ENCODE data around the gene MRGPRG. TPM values are rescaled to one million over a fixed set of nuclear protein-coding genes. Genes with fewer than 3 reads are reported as not detected.
A peak's percentile ranks its signal among the peaks of the same experiment; 100 is the strongest.

MRGPRG gene
- total and polyA plus RNA-seq, 11 donors, result not detected

GRCh38 chr11:3186166-3186953 is 32.3 kb downstream of the MRGPRG start:
- intact Hi-C loops (cut with DNase I), result loop anchor here in 1 of 10 donors (5.0 kb wide), 1 partner anchor 39 kb away; no protein-coding TSS in a partner anchor
- no peaks in the 10 kb centered on the region for H3K27me3 ChIP-seq
- H3K36me3 ChIP-seq, result no peaks in the 10 kb centered on the region
- DNase-seq (no peak), ATAC-seq (no peak)
- no peaks in the 10 kb centered on the region for H3K4me1 ChIP-seq
- no peaks in the 10 kb centered on the region for H3K9me3 ChIP-seq
- TF ChIP-seq POLR2A (IDR thresholded peaks at IDR 0.05), result no peak
- TF ChIP-seq CTCF (IDR thresholded peaks at IDR 0.05), result no peak
- H3K4me3 ChIP-seq, result no peak overlapping the region
- H3K27ac ChIP-seq, result no peak overlapping the region
- WGBS, 4 donors, result 86 to 91% (median 88%) methylated on average over 11 of the region's 11 CpGs

- Histone ChIP-seq H3K4me1 (no peaks in the 10 kb centered on the region), H3K27me3 (no peaks in the 10 kb centered on the region), H3K9me3 (no peaks in the 10 kb centered on the region), H3K4me3 (no peak overlapping the region), H3K27ac (no peak overlapping the region), H3K36me3 (no peaks in the 10 kb centered on the region)
- no peak for ATAC-seq
- TF ChIP-seq POLR2A (IDR thresholded peaks at IDR 0.05) (no peak), CTCF (IDR thresholded peaks at IDR 0.05) (no peak)
- intact Hi-C loops (cut with DNase I), result loop anchor here in 1 of 10 donors (5.0 kb wide), 1 partner anchor 38 kb away; no protein-coding TSS in a partner anchor
- no peak for DNase-seq
- 79 to 86% (median 81%) methylated on average over 11 of the region's 11 CpGs for WGBS, 4 donors
These were observed 33.8 kb downstream of the MRGPRG start for GRCh38 chr11:3184732-3185347.

GRCh38 chr11:3183523-3183922 is 35.1 kb downstream of the MRGPRG start:
- DNase-seq (peak in 2 of 5 donors; percentile 10 to 28), ATAC-seq (peak in 2 of 4 donors; percentile 37 to 38)
- H3K27ac ChIP-seq, result no peak overlapping the region
- no peaks in the 10 kb centered on the region for H3K27me3 ChIP-seq
- intact Hi-C loops (cut with DNase I), result no loop called here
- no peaks in the 10 kb centered on the region for H3K36me3 ChIP-seq
- TF ChIP-seq POLR2A (IDR thresholded peaks at IDR 0.05) (no peak), CTCF (IDR thresholded peaks at IDR 0.05) (no peak)
- WGBS, 4 donors, result 49 to 86% (median 78%) methylated on average over 6 of the region's 6 CpGs
- H3K4me1 ChIP-seq, result no peaks in the 10 kb centered on the region
- no peaks in the 10 kb centered on the region for H3K9me3 ChIP-seq
- H3K4me3 ChIP-seq, result no peak overlapping the region

GRCh38 chr11:3182462-3182852 is 36.2 kb downstream of the MRGPRG start:
- Histone ChIP-seq H3K4me3 (no peak overlapping the region), H3K27ac (no peak overlapping the region), H3K4me1 (no peaks in the 10 kb centered on the region), H3K36me3 (no peaks in the 10 kb centered on the region), H3K9me3 (no peaks in the 10 kb centered on the region), H3K27me3 (no peaks in the 10 kb centered on the region)
- WGBS, 4 donors, result 80 to 100% (median 94%) methylated on average over 4 of the region's 4 CpGs
- peak in 1 of 5 donors; percentile 12 for DNase-seq
- intact Hi-C loops (cut with DNase I), result no loop called here
- TF ChIP-seq CTCF (IDR thresholded peaks at IDR 0.05), result no peak
- TF ChIP-seq POLR2A (IDR thresholded peaks at IDR 0.05), result no peak
- ATAC-seq, result no peak

Measured in heart left ventricle (tissue), 16 donors.